GM18870 (cell line): Measurements from ENCODE around the gene TARP.
"Not testable (repeated sequence)": the region's sequence is repeated elsewhere in the genome, so short reads cannot be mapped to it uniquely, and the experiment has no call there.

Experiments
- ATAC-seq: cut with Tn5 transposase; IDR thresholded peaks from one replicate; pipeline ENCODE4 v1.9.1; 2021; ENCODE audit warnings: moderate library complexity; ENCODE audit not compliant: unreplicated experiment

The TARP gene

DNA sequence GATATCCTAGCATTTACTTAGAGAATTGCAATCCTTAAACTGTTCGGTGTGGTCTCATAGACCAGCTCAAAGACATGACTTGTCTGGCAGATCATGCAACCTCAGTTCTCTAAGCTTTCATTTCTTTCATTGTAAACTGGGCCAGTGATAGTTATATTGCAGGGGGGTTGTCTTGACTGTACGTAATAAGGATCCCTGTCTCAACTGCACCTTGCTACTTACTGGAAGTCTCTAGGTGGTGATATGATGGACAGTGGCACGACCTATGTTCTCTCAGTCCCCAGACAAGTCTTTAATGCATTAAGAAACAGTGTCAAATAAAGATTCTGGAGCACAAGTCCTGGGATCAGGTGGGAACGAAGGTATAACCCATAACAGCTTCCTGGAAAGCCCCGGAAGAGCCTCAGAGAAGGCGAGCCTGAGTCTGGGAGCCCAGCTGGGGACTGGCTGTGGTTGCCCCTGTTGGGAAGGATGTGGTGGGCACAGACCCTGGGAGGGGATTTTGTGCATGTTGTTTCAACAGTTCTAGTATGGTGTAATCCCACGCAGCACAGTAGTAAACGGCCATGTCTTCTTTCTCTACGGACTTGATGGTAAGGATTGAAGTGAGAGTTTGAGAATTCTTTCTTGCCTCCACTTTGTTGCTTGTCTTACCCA lies 26.0 kb upstream of the TARP start:
- no peak for ATAC-seq

GRCh38 chr7:38296059-38296857 lies 22.8 kb upstream of the TARP start:
- peak; percentile 53 for ATAC-seq

DNA sequence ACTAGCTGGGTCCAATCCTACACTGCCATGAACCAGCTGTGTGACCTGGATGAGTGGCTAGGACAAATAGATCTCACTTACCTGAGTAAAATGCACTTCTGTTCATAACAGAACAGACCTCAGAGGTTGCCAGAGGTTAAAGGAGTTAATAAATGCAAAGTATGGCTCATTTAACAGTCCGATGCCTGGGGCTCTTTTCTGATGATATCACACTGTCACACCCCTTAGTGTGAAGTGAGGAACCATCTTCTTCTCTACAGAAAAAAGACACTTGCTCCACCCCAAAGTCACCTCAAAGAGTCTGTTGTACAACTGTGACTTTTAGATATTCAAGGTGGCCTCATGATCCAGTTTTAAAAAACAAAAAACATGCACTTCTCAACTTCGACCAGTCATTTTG lies 21.5 kb upstream of the TARP start:
- no peak for ATAC-seq

GRCh38 chr7:38292442-38292841 lies 19.0 kb upstream of the TARP start:
- ATAC-seq: no peak

DNA sequence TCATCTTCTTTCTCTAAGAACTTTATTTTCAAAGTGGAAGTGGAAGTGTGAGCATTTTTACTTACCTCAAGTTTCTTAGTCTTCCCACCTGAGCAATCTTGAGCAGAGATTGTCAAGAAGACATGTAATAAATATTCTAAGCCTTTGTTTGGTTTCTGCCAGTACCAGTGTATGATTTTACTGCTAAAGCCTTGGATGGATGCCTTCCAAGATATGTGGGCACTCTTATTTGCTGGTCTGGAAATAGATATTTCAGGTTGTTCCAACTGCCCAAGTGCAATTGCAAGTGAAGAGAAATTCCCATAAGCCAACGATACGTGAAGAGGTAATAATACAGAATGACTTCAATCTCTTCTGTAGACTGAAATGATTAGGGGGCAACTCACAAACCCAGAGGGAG lies 18.2 kb upstream of the TARP start:
- no peak for ATAC-seq

DNA sequence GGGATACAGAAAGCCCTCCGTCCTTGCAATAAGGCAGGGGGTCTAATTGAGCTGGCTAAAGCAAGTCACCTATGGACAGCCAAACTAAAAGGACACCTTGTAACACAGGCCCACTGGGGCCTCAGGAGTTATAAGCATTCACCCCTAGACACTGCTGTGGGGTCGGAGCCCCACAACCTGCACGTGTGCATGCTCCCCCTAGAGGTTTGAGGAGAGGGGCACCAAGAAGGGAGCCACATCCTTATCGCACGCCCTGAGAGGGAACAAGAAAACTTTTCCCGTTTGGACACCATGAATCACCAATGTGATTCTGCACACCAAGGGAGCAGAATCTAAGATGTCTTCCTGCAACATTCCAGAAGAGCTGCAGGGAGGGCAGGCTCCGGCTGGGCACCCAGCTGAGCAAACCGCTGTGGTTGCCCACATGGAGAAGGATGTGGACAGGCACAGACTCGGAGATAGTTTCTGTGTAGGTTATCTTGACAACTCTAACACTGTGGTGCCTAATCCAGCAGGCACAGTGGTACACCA lies 17.7 kb upstream of the TARP start:
- no peak for ATAC-seq

DNA sequence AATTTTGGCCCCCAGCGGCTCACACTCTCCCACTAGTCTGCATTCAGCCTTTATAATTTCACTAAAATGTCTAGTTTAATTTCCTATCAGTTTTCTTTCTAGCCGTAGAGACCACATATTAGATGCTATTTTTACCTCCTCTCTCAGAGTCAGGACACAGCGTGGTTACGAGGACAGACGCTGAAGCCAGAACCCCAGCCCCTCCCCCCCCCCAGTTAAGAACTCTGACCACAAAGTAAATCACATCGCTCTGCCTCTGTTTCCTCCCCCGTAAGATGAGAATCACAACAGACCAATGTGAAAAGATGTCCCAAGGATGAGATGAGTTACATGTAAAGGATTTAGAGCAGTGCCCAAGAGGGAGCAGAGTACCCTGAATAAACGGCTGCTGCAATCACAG lies 11.1 kb upstream of the TARP start:
- no peak for ATAC-seq

- no peak for ATAC-seq
Observed at GRCh38 chr7:38283809-38284208, 10.4 kb upstream of the TARP start.

DNA sequence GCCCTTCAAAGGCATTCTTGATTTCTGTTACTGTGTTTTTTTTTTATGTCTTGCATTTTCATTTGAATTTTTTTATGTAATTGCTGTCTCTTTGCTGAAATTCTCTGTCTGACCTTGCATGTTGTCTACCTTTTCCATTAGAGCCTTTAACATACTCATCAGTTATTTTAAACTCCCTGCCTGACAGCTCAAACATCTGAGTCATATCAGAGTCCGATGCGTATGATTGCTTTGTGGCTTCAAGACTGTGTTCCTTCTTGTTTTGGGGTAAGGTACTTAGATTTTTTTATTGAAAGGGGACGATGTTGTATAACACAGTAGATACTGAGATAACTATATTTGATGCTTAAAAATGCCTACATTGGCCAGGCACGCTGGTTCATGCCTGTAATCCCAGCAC lies 9.7 kb upstream of the TARP start:
- no peak for ATAC-seq

- no peak for ATAC-seq
Observed at GRCh38 chr7:38282081-38282480, 8.6 kb upstream of the TARP start.

GRCh38 chr7:38281266-38281665 lies 7.8 kb upstream of the TARP start:
- ATAC-seq: no peak

DNA sequence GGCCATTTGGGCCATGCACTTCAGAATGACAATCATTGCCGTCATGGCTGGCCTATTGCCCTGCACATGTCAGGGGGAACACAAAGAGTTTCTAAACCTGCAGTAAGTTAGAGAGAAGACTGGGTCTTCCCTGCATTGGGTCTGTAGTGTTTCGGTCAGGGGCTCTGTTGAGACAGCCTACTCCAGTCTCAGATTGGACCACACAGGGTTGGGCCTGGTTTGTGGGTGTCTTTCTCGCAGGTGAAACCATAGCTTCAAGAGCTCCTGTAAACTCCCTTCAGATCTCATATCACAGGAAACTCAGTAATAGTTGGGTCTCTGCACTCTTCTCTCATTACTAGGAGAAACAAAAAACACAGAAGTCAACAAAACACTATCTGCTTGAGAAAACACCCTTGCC lies 7.3 kb upstream of the TARP start:
- ATAC-seq: no peak

GRCh38 chr7:38280000-38280399 lies 6.6 kb upstream of the TARP start:
- ATAC-seq: no peak

DNA sequence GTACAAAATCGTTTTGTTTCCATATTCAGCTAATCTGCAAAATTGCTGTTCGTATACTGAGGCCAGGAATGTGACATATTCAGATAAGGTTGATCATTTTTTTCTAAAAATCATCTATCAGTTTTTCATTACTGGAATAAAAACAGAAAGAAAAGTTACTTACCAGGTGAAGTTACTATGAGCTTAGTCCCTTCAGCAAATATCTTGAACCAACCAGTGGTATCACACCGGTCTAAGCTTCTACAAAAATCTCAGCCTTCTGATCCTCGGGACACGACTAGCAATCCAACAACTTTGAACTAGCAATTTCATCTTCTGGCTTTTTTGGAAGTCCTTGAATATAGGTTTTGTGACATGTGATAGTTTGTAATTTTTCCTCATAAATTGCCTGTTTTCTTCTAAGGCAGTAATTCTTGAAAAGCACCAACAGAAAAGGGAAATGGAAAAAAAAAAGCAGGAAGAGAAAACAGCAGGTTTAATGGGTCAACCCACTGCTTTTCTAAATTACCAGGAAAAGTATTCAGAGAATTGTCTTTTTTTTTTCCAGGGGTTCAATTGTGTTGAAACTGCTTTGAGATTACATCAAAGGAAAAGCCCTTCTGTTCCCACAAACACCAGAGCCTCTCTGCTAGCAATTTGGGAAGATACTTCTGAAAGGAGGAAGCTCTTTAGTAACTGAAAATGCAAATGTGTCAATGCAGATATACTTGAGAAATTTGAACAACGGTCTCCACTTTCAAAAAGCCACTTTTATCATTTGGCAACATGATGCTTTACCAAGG lies 2.9 kb upstream of the TARP start:
- ATAC-seq: no peak

GRCh38 chr7:38274927-38275620 lies 1.6 kb upstream of the TARP start:
- no peak for ATAC-seq

DNA sequence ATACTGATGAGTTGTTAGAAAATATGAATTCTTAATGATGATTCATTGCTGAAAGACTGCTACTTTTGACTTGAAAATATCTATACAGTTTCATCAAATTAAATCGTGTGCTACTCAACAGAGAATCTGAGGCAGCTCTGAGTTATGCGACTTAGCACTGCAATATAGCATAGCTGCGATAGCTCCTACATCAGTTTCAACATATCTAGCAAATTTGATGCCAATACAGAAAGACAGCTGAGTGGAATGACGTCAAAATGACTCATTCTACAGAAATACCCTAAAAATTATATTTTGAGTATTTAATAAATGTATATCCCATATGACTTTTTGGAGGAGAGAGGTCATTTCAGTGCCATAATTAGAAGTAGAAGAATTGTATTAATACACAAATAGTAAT lies 1.1 kb upstream of the TARP start:
- no peak for ATAC-seq

- not testable (repeated sequence) for ATAC-seq
Observed at GRCh38 chr7:38270405-38270804, 3.0 kb downstream of the TARP start.

DNA sequence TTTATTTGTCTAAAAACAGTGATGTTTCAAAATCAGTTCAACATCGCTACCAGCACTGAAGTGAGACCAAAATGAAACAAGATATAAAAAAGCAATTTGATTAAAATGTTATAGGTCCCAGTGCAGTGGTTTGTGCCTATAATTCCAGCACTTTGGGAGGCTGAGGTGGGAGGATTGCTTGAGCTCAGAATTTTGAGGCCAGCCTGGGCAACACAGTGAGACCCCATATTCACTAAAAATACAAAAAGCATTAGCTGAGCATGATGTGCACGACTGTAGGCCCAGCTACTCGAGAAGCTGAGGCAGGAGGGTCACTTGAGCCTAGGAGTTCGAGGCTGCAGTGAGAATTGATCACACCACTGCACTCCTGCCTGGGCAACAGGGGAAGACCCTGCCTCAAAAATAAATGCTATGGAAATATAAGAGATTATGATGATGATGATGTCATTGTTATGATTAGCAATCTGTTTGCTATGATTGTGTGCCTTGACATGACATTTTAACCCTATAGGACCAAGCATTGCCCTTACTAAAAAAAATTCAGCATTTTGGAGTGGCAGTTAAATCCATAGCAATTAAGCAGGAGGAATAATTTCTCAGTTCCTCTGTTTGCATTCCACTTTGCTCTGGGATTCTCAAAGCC lies 3.6 kb downstream of the TARP start:
- not testable (repeated sequence) for ATAC-seq

DNA sequence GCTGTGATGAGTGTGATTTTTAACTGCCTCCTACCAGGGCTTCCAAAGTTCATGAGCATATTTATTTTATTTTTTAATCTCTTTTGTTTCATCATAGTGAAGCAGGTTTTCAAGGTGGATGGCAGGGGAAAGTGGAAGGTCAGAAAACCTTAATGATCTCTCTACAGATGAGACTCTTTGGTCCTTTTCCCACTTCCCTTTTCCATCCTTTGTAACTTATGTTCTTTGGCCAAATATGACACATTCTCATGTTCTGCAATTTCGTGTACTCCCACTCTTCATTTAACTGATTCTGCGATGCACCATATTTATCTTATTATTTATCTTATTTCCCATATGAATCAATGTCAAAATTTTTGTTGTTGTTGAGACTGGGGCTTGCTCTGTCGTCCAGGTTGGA lies 7.5 kb downstream of the TARP start:
- not testable (repeated sequence) for ATAC-seq

DNA sequence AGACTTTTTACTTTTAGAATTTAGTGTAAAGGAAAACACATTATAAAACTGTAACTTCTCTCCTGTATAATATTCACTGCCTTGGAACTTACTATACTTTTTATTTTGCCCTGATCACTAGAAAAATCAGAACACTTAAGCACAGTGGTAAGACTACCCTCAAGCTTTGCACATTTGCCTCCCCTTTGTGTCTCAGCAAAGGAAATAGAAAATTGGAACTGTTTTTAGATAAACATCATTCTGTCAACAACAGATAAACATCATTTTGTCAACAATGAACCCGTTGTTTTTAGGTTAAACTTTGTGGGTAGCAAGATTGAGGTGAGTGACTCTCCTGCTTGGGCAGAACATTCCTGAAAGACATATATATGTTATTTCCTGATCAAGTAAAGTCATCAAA lies 8.8 kb downstream of the TARP start:
- not testable (repeated sequence) for ATAC-seq
